Fibroblast of the aortic adventitia (primary cell): ENCODE results near the gene WWP2. TPM values are rescaled to one million over a fixed set of nuclear protein-coding genes. Genes with fewer than 3 reads are reported as not detected.

Source experiments
- DNase-seq: peaks from one replicate; pipeline ENCODE4 v3.0.0-alpha.2; 2010; ENCODE audit warnings: low read depth
- H3K4me3 ChIP-seq: 2 replicates; pipeline ENCODE4 v1.5.1; 2011; ENCODE audit warnings: low read depth, mild to moderate bottlenecking, control low read depth, low read length, moderate library complexity
- total RNA-seq: library from RNA; depleted of rRNA; stranded (reverse); fragments of >200 nt; gene quantifications from 2 replicates; pipeline ENCODE4 v1.2.3, GENCODE V29; 2012; ENCODE audit warnings: low replicate concordance
- TF ChIP-seq, protein P1 (sequence below): IDR thresholded peaks from 2 replicates; pipeline ENCODE4 v1.5.1; 2011; ENCODE audit warnings: mild to moderate bottlenecking, low read length, control low read depth, inconsistent platforms; ENCODE audit not compliant: insufficient read depth

Gene WWP2
- total RNA-seq, 1 donor: 28.7 TPM

DNA sequence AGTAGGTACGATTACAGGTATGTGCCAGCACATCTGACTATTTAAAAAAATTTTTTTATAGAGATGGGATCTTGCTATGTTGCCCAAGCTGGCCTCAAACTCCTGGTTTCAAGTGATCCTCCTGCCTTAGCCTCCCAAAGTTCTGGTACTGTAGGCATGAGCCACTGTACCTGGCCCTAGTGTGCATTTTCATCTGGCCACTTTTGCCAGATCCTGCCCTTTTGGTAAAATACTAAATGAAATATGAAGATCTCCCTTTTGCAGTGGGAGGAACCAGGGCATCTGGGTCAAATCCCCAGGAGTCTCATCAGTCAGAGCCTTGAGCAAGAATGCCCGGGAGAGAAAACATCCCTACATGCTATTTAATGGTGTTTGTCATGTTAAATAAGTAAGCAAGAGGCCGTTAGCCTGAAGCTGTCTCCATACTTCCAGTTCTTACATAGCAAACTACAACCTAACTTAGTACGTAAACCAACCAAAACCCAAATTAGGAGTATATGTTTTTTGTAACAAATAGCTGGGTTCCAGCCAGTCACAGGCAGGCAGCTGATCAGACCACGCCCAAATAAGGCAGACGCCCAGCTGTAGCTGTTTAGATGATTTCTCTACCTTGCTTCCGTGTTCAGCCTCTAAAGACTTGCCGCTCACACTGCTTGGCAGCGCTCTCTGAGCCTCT, 142.5 kb downstream of the WWP2 start:
- DNase-seq: no peak
- H3K4me3 ChIP-seq: no peak overlapping the region
- TF ChIP-seq, protein P1, sequence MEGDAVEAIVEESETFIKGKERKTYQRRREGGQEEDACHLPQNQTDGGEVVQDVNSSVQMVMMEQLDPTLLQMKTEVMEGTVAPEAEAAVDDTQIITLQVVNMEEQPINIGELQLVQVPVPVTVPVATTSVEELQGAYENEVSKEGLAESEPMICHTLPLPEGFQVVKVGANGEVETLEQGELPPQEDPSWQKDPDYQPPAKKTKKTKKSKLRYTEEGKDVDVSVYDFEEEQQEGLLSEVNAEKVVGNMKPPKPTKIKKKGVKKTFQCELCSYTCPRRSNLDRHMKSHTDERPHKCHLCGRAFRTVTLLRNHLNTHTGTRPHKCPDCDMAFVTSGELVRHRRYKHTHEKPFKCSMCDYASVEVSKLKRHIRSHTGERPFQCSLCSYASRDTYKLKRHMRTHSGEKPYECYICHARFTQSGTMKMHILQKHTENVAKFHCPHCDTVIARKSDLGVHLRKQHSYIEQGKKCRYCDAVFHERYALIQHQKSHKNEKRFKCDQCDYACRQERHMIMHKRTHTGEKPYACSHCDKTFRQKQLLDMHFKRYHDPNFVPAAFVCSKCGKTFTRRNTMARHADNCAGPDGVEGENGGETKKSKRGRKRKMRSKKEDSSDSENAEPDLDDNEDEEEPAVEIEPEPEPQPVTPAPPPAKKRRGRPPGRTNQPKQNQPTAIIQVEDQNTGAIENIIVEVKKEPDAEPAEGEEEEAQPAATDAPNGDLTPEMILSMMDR: no peak

DNA sequence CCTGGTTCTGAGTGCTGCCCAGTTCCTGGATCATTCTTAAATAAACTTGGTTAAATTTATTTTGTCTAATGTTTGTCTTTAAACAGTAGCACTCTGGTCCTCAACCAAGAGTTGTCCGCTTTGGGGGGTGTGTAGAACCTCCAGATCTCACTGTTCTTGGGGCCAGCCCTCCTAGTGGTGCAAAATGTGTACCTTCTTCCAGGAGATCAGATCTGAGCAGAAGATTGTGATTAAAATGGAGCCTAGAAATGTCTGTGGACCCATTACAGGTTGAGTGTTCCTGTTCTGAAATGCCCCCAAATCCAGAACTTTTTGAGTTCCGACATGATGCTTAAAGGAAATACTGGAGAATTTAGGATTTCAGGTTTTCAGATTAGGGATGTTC, 143.0 kb downstream of the WWP2 start:
- TF ChIP-seq, protein P1: no peak
- no peak overlapping the region for H3K4me3 ChIP-seq
- DNase-seq: no peak

DNA sequence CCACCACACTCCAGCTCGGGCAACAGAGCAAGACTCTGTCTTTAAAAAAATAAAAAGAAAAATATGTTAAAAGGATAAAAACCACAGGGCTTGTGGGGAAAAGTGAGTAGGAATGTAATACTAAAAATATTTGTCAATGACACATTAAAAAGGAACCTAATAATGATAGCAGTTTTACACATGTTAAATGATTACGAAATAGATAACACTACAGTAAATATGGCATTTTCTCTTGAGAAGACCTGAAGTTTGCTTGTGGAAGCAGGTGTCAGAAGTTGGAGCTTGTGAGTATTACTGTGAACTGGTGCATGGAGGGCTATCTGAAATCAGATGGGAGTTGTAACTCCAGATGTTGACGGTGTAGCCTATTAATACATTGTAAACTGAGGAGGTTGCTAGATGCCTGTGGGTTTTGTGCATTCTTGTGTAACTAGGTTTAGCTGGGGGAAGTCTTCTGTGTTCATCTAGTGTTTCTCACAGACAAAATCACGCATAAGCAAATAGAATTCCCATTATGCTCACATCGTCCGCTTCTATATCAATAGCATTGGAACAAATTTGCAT, 144.8 kb downstream of the WWP2 start:
- no peak overlapping the region for H3K4me3 ChIP-seq
- TF ChIP-seq, protein P1: no peak

DNA sequence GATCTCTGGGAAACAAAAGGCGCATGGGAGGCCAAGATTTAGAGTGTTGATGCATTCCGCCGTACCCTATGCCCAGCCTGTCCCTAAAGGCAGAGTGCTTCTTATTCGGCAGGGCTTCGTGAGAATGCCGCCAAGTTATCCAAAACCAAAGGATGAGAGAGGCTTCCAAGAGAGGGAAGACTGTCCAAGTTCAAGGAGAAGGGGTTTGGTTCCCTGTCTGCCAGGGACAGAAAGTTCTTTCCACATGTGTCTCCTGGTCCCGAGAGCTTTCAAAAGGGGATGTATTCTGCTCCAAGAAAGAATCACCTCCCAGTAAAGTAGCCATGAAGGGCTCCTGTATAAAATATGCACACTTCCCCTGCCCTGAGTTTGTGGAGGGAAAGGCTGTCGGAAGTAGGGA, 146.9 kb downstream of the WWP2 start:
- DNase-seq: no peak
- H3K4me3 ChIP-seq: no peak overlapping the region

More for the DNA sequence above, 144.8 kb downstream of the WWP2 start:
- DNase-seq: peak; percentile 46

DNA sequence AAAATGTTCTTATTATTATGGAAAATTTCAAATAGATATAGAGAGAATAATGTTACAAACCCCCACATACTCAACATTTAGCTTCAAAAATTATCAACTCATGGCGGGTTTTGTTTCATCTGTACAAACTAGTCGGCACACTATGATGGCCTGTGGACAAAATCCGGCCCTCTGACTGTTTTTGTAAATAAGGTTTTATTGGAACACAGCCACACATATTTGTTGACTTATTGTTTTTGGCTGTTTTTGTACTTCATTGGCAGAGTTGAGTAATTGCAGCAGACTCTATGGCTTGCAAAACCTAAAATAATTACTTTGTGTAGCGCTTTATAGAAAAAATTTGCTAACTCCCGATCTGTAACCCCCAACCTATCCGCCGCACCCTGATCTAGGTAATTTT, 147.6 kb downstream of the WWP2 start:
- no peak for DNase-seq
- no peak overlapping the region for H3K4me3 ChIP-seq
- TF ChIP-seq, protein P1: no peak

More for the DNA sequence above, 146.9 kb downstream of the WWP2 start:
- TF ChIP-seq, protein P1: no peak

DNA sequence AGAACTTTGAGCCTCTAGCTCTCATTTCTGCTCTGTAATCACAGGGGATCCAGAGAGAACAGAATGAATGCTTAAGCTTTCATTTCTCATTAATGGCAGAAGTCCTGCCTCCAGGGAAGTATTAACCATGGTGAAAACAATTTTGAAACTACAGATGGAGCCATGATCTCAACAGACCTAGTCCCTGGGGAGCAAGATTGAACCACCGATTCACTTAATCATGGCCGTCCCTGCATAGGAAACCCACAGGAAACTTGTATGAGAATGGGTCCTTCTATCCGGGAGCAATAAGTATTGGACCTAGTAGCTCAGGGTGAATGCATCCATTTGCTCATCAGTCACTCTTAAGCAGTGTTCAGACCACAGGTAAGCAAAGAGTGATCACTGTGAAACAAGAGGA, 148.8 kb downstream of the WWP2 start:
- TF ChIP-seq, protein P1: no peak
- DNase-seq: no peak
- H3K4me3 ChIP-seq: no peak overlapping the region

DNA sequence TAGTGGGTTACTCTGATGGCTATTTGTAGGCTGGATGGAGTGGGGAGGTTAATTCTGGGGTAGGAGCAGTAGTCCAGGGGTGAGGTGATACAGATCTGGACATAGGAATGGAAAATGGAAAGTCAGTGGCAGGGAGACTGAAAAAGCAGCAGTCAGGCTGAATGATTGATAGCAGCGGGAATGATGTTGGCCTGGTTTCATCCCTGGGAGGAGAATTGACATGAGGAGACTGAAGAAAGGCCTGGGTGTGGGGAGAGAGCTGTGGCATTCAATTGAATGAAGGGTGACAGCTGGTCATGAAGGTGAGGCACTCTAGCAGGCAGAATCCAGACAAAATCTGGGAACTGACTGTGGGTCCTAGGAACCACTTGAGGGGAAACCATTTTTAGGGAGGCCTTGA, 154.3 kb downstream of the WWP2 start:
- H3K4me3 ChIP-seq: no peak overlapping the region
- TF ChIP-seq, protein P1: no peak
- no peak for DNase-seq
